Measurements from ENCODE around the gene ZBTB4.

ZBTB4 gene, protein sequence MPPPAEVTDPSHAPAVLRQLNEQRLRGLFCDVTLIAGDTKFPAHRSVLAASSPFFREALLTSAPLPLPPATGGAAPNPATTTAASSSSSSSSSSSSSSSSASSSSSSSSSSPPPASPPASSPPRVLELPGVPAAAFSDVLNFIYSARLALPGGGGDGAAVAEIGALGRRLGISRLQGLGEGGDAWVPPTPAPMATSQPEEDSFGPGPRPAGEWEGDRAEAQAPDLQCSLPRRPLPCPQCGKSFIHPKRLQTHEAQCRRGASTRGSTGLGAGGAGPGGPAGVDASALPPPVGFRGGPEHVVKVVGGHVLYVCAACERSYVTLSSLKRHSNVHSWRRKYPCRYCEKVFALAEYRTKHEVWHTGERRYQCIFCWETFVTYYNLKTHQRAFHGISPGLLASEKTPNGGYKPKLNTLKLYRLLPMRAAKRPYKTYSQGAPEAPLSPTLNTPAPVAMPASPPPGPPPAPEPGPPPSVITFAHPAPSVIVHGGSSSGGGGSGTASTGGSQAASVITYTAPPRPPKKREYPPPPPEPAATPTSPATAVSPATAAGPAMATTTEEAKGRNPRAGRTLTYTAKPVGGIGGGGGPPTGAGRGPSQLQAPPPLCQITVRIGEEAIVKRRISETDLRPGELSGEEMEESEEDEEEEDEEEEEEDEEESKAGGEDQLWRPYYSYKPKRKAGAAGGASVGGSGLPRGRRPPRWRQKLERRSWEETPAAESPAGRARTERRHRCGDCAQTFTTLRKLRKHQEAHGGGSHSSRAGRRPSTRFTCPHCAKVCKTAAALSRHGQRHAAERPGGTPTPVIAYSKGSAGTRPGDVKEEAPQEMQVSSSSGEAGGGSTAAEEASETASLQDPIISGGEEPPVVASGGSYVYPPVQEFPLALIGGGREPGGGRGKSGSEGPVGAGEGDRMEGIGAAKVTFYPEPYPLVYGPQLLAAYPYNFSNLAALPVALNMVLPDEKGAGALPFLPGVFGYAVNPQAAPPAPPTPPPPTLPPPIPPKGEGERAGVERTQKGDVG

DNA sequence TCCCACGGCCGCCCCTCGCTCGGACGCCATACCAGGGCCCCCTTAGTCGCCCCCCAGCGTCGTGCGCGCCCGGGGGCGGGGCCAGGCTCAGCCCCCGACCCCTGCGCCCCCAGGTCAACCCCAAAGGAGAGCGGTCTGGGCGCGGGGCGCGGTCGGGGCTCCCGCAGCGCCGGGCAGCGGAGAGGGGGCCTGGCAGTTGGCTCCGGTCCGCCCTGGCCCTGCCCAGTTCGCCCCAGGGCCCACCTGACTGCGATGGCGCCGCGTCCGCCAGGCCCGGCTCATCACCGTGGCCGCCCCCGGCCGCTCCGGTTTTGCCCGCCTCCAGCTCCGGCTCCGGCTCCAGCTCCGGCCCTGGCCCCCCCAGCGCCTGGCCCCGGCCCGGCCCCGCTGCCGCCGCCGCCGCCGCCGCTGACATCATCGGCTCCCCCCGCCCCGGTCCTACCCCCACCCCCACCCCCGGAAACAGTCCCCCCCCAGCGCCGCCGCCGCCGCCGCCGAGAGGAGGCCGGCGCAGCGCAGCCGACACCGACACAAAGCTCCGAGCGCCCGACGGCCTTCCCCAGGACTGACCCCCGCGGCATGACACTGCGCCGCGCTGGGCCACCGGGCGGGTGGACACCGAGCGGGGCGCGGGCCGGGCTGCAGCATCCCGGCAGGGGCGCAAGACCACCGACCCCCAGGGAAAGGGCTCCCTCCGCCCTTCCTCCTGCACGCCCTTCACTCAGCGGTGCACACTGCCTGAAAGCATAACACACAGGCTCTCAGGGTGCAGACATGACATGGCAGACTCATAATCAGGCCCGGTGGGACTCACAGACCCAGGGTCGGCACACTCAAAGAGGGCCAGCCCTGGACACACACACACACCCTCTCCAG, at the start of gene ZBTB4:
ZBTB4 (minus strand) TSS at position 419 of the 876 bp plus-strand sequence. CDS start 12,830 bp downstream, outside the sequence.
- DNase-seq (ENCODE audit: low spot score): peak; percentile 86

GRCh38 chr17:7528842-7529241, 49.4 kb upstream of the ZBTB4 start:
- DNase-seq (ENCODE audit: low spot score): no peak

DNA sequence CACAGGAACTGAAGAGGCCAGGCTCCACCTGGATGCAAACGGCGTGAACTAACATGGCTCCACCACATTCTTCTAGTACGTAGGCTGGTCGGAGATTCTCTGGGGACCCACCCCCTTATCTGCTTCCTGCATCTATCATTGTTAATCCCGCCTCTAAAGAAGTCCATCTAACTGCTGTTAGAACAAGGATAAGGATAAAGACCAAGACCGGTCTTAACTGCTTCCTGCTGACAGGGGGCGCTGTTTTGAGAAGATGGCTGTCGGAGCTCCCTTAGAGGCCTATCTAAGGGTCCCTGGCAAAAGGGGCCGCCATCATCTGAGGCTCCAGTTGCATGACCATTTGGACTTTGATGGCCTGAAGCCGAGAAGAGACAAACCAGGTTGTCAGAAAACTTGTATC, 43.6 kb upstream of the ZBTB4 start:
- no peak for DNase-seq (ENCODE audit: low spot score)

- DNase-seq (ENCODE audit: low spot score): no peak
These were observed 36.6 kb upstream of the ZBTB4 start for GRCh38 chr17:7515911-7516610.

DNA sequence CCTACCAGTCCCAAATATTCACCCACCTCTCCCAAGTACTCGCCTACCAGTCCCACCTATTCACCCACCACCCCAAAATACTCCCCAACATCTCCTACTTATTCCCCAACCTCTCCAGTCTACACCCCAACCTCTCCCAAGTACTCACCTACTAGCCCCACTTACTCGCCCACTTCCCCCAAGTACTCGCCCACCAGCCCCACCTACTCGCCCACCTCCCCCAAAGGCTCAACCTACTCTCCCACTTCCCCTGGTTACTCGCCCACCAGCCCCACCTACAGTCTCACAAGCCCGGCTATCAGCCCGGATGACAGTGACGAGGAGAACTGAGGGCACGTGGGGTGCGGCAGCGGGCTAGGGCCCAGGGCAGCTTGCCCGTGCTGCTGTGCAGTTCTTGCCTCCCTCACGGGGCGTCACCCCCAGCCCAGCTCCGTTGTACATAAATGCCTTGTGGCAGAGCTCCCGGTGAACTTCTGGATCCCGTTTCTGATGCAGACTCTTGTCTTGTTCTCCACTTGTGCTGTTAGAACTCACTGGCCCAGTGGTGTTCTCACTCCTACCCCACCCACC, 34.5 kb upstream of the ZBTB4 start:
- DNase-seq (ENCODE audit: low spot score): no peak

GRCh38 chr17:7512824-7513540, 33.6 kb upstream of the ZBTB4 start:
- no peak for DNase-seq (ENCODE audit: low spot score)

DNA sequence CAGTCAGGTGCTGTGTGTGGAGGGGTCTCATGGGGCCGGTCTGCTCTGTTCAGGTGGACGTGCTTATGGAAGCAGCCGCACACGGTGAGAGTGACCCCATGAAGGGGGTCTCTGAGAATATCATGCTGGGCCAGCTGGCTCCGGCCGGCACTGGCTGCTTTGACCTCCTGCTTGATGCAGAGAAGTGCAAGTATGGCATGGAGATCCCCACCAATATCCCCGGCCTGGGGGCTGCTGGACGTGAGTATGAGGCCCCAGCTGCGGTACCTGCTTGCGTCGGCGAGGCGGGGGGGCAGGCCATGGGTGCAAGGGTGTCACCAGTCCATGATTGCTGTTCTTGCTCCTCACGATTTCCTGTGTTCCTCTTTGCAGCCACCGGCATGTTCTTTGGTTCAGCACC, 32.7 kb upstream of the ZBTB4 start:
- no peak for DNase-seq (ENCODE audit: low spot score)

- DNase-seq (ENCODE audit: low spot score): no peak
These were observed 31.7 kb upstream of the ZBTB4 start for GRCh38 chr17:7511108-7511507.

DNA sequence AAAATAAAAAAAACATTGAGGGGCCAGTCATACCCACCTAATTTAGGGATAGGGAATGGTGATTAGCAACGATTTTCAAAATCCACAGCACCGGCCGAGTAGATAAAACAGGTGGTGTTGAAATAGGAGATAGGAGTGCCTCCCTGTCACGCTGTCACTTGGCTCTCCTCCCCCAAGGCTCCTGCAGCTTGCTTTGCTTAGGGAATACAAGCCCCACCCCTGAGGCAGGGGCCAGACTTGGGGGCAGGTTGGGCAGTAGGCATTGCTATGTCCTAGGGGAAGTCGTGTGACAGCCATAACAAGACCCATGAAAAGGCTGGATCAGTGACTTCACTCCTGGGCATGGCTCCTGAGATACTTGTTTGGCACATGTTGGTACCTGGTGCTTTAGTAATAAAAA, 30.5 kb upstream of the ZBTB4 start:
- no peak for DNase-seq (ENCODE audit: low spot score)

- no peak for DNase-seq (ENCODE audit: low spot score)
These were observed 29.4 kb upstream of the ZBTB4 start for GRCh38 chr17:7508846-7509245.

DNA sequence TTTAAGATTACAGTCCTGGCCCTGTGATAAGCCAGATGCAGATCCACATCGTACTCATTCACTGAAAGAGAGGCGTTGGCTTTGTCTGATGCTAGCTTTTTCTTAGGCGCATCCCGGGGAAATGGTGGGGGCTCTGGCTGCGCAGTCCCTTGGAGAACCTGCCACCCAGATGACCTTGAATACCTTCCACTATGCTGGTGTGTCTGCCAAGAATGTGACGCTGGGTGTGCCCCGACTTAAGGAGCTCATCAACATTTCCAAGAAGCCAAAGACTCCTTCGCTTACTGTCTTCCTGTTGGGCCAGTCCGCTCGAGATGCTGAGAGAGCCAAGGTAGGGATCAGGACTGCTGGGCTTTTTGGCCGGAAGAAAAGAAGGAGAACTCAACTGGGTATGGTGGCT, 28.7 kb upstream of the ZBTB4 start:
- DNase-seq (ENCODE audit: low spot score): no peak

GRCh38 chr17:7503521-7503920, 24.1 kb upstream of the ZBTB4 start:
- DNase-seq (ENCODE audit: low spot score): no peak

DNA sequence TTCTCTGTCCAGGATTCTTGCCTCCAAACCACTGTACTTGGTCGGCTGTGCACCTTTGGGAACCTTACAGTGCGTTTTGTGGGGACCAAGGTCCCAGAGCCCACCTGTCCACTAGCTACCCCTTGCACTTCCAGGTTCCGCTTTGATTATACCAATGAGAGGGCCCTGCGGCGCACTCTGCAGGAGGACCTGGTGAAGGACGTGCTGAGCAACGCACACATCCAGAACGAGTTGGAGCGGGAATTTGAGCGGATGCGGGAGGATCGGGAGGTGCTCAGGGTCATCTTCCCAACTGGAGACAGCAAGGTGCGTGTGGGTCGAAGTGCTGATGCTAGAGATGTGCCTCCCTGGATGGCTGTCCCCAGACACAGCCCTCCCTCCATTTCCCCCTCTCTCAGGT, 23.6 kb upstream of the ZBTB4 start:
- DNase-seq (ENCODE audit: low spot score): no peak

DNA sequence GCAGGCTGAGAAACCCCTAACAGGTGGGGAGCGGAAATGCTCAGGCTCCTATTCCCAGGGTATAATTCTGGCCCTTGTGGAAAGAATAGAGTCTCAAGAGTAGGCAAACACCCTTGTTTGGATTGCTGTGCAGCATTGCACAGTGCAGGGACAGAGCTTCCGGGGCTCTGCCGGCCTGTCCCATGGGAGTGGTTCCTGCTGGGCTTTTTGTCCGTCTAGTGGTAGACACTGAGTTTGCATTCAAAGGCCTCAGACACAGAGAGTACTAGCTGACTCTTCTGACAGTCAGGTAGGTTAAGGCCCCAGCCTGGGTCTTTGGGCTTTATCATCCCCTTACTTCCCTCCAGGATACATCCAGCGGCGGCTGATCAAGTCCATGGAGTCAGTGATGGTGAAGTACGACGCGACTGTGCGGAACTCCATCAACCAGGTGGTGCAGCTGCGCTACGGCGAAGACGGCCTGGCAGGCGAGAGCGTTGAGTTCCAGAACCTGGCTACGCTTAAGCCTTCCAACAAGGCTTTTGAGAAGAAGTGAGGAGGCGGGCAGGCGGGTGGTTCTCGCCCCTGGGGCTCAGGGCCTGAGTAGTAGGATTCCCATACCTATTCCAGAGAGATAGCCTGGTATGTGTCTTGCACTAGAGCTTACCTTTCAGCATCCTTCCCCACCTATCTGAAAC, 22.9 kb upstream of the ZBTB4 start:
- DNase-seq (ENCODE audit: low spot score): no peak

- DNase-seq (ENCODE audit: low spot score): no peak
These were observed 22.3 kb upstream of the ZBTB4 start for GRCh38 chr17:7501729-7502128.

GRCh38 chr17:7499161-7499560, 19.7 kb upstream of the ZBTB4 start:
- DNase-seq (ENCODE audit: low spot score): no peak

- DNase-seq (ENCODE audit: low spot score): no peak
These were observed 18.2 kb upstream of the ZBTB4 start for GRCh38 chr17:7497636-7498035.

DNA sequence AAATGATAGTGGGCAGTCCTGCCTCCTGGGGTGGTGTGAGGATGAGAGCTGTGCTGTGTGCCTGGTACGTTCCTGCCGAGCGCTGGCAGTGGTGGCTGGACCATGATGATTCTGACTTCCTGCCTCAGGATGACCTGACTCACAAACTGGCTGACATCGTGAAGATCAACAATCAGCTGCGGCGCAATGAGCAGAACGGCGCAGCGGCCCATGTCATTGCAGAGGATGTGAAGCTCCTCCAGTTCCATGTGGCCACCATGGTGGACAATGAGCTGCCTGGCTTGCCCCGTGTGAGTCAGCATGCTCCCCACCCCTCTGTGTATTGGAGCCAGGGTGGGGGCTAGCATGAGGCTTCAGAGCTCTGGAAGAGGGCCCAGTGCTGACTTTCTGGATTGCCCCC, 17.8 kb upstream of the ZBTB4 start:
- no peak for DNase-seq (ENCODE audit: low spot score)

GRCh38 chr17:7496470-7497183, 17.2 kb upstream of the ZBTB4 start:
- DNase-seq (ENCODE audit: low spot score): no peak

Data from ecto neural progenitor cell (in vitro differentiated cells).